B cell (primary cell): ENCODE results near the gene STAT1. TPM values are rescaled to one million over a fixed set of nuclear protein-coding genes. Genes with fewer than 3 reads are reported as not detected.

Experiments
- ATAC-seq: fragments of 200-7000 bp; cut with Tn5 transposase; one replicate; pipeline ENCODE4 v1.10.0; 2021; ENCODE audit warnings: low read depth, mild to moderate bottlenecking, moderate number of reproducible peaks, moderate library complexity
- CTCF ChIA-PET: fragments of 350-600 bp; sonication (Branson Sonifier 250); formaldehyde crosslinking; loops from one replicate; lab custom pipeline; 2021; ENCODE audit warnings: antibody characterized with exemption, inconsistent platforms; lab: Charles Lee
- POLR2A ChIA-PET: fragments of 350-600 bp; sonication (Branson Sonifier 250); formaldehyde crosslinking; loops from one replicate; lab custom pipeline; 2021; ENCODE audit warnings: antibody characterized with exemption; lab: Charles Lee
- DNase-seq: peaks from one replicate; pipeline ENCODE4 v3.0.0; 2013
- H2AFZ ChIP-seq: 2 replicates; pipeline ENCODE4 v1.6.1; 2012; ENCODE audit warnings: mild to moderate bottlenecking, low read depth, low read length; ENCODE audit not compliant: insufficient read depth, poor library complexity, severe bottlenecking
- H3K27ac ChIP-seq, 2 donors: 1 replicate in 1 of 2; 2 replicates in 1 of 2; pipeline ENCODE4 v1.5.1; 2012 to 2013; ENCODE audit warnings: low read length in 2 of 2, mild to moderate bottlenecking in 2 of 2, moderate library complexity in 1 of 2
- H3K27me3 ChIP-seq, 4 experiments: fragments of 200-600 bp in 1 of 4; sonication (generic) in 1 of 4; replicated peaks in 1 of 4; 1 replicate in 2 of 4; 2 replicates in 2 of 4; pipeline versions ENCODE4 v1.6.1 to v1.7.0; 2013 to 2016; ENCODE audit warnings: low read length in 3 of 4, mild to moderate bottlenecking in 2 of 4, mixed read lengths in 1 of 4, moderate library complexity in 1 of 4; ENCODE audit not compliant: insufficient read depth in 4 of 4, control insufficient read depth in 3 of 4; ENCODE audit errors: control extremely low read depth in 1 of 4
- H3K36me3 ChIP-seq, 2 experiments: replicated peaks in 1 of 2; 1 replicate in 1 of 2; 2 replicates in 1 of 2; pipeline versions ENCODE4 v1.6.1 to v1.7.1; 2013; ENCODE audit warnings: low read length in 1 of 2; ENCODE audit not compliant: insufficient read depth in 2 of 2, control insufficient read depth in 1 of 2; ENCODE audit errors: control extremely low read depth in 1 of 2, extremely low read depth in 1 of 2
- H3K4me1 ChIP-seq, 2 donors: fragments of 200-600 bp in 1 of 2; sonication (generic) in 1 of 2; 1 replicate in 1 of 2; 2 replicates in 1 of 2; pipeline versions ENCODE4 v1.5.1 to v1.6.1; 2013 to 2017; ENCODE audit warnings: low read length in 2 of 2; ENCODE audit not compliant: control insufficient read depth in 2 of 2, insufficient read depth in 2 of 2
- H3K4me2 ChIP-seq: replicated peaks from 2 replicates; pipeline ENCODE3; 2012; ENCODE audit warnings: mild to moderate bottlenecking, low read depth, low read length; ENCODE audit not compliant: poor library complexity, severe bottlenecking
- H3K4me3 ChIP-seq, 5 experiments: fragments of 200-600 bp in 1 of 5; sonication (generic) in 1 of 5; 1 replicate in 3 of 5; 2 replicates in 2 of 5; pipeline versions ENCODE4 v1.5.1 to v1.7.0; 2011 to 2016; ENCODE audit warnings: low read length in 4 of 5, mild to moderate bottlenecking in 4 of 5, low read depth in 2 of 5, control low read depth in 1 of 5, moderate library complexity in 1 of 5; ENCODE audit not compliant: insufficient read depth in 1 of 5; ENCODE audit errors: control extremely low read depth in 1 of 5, extremely low read depth in 1 of 5
- H3K79me2 ChIP-seq: fragments of 200-600 bp; sonication (generic); one replicate; pipeline ENCODE4 v1.6.0; 2016; ENCODE audit warnings: low read length; ENCODE audit not compliant: control insufficient read depth, insufficient read depth
- H3K9ac ChIP-seq: fragments of 200-600 bp; sonication (generic); 2 replicates; pipeline ENCODE4 v1.6.1; 2017; ENCODE audit warnings: mild to moderate bottlenecking, low read length, moderate library complexity
- H3K9me3 ChIP-seq, 3 donors: one replicate each; pipeline versions ENCODE4 v1.6.1 to v1.7.1; 2013; ENCODE audit warnings: low read length in 2 of 3; ENCODE audit not compliant: control insufficient read depth in 2 of 3, insufficient read depth in 1 of 3; ENCODE audit errors: control extremely low read depth in 1 of 3
- H4K20me1 ChIP-seq: 2 replicates; pipeline ENCODE4 v1.6.0; 2012; ENCODE audit warnings: mild to moderate bottlenecking, low read length; ENCODE audit not compliant: insufficient read depth, control insufficient read depth, poor library complexity, severe bottlenecking
- H3K27ac Mint-ChIP-seq: one replicate; pipeline ENCODE4 v1.8.0; 2021; ENCODE audit warnings: mixed read lengths
- H3K27me3 Mint-ChIP-seq: one replicate; pipeline ENCODE4 v1.8.0; 2021; ENCODE audit warnings: mixed read lengths
- H3K4me1 Mint-ChIP-seq: one replicate; pipeline ENCODE4 v1.8.0; 2021; ENCODE audit warnings: mixed read lengths
- H3K4me3 Mint-ChIP-seq: one replicate; pipeline ENCODE4 v1.8.0; 2021; ENCODE audit warnings: mixed read lengths
- H3K9me3 Mint-ChIP-seq: one replicate; pipeline ENCODE4 v1.8.0; 2022; ENCODE audit warnings: mixed read lengths; ENCODE audit not compliant: insufficient read depth
- CTCF ChIP-seq: fragments of 200-600 bp; IDR thresholded peaks from one replicate; pipeline ENCODE4 v1.8.0; 2022; ENCODE audit warnings: antibody characterized with exemption, mild to moderate bottlenecking
- EZH2 ChIP-seq: IDR thresholded peaks from 2 replicates; pipeline ENCODE4 v1.6.1; 2012; ENCODE audit warnings: borderline replicate concordance, low read depth, mild to moderate bottlenecking, moderate library complexity, low read length; ENCODE audit not compliant: insufficient read depth, poor library complexity, severe bottlenecking
- WGBS: methylation state at CpG from one replicate; pipeline ENCODE4 v1.1.5; 2013; ENCODE audit warnings: missing lambda C conversion rate; ENCODE audit not compliant: insufficient coverage; 5-methylcytosine and 5-hydroxymethylcytosine counted together
- intact Hi-C: fragments of 100-400 bp; cut with micrococcal nuclease; formaldehyde crosslinking; loops from one replicate; pipeline ENCODE4 v1.10.0; 2022
- polyA plus RNA-seq: library from polyadenylated mRNA; depleted of rRNA; stranded (reverse); fragments of >200 nt; gene quantifications from 2 replicates; pipeline ENCODE4 v1.2.3, GENCODE V29; 2012
- total RNA-seq, 2 donors: library from RNA; stranded (reverse); fragments of 120-200 nt in 1 of 2; gene quantifications; 1 replicate in 1 of 2; 2 replicates in 1 of 2; pipeline versions ENCODE4 v1.2.3 to v1.2.4, GENCODE V29; 2013 to 2022

STAT1 gene
- total and polyA plus RNA-seq, 2 donors (not counting 1 experiment from before 2014, with no cell fraction given) = 20.5 to 50.9 TPM

DNA sequence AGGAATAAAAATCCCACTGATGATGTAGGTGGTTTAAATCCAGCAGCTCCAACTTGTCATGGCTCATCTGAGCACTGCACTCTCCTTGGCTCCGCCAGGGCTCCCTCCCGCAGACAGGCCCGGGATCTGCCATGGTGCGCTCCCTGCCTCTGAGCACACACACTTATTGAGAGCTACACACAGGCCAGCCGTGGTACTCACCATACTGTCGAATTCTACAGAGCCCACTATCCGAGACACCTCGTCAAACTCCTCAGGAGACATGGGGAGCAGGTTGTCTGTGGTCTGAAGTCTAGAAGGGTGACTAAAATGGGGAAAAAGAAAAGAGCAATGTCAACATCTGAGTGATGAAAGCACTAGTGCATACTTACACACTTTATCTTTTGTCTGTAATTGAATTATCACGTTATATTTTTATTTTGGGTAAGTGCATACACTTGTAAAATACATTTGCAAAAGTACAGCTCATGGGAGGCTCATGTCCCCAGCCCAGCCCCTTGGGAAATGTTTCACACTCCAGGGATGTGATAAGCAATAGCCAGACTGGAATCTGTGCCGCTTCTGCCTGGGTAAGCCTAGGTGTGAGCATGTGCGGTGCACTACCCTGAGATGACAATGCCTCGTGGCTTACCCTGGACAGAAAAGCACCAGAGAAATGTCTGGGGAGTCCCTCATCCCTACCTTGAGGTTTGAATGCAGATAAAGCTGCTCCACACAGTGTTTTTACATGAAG lies 39.2 kb downstream of the STAT1 start:
- Mint-ChIP-seq H3K9me3 (no peaks in the 10 kb centered on the region), H3K4me3 (no peak overlapping the region), H3K4me1 (peaks cover 2% of the 10 kb centered on the region), H3K27ac (peak overlapping the region; percentile 57), H3K27me3 (no peaks in the 10 kb centered on the region)
- Histone ChIP-seq H3K27ac (no peak overlapping the region), H2AFZ (no peak overlapping the region), H3K27me3 (no peaks in the 10 kb centered on the region), H3K4me1 (peaks cover under 1 to 2% of the 10 kb centered on the region in 2 donors), H4K20me1 (no peaks in the 10 kb centered on the region), H3K9me3 (no peaks in the 10 kb centered on the region), H3K36me3 (peaks cover 16 to 99% of the 10 kb centered on the region in 2 experiments), H3K9ac (no peak overlapping the region), H3K79me2 (no peaks in the 10 kb centered on the region), H3K4me2 (no peak overlapping the region), H3K4me3 (no peak overlapping the region)
- TF ChIP-seq EZH2 = no peak
- no peak for TF ChIP-seq CTCF
- intact Hi-C loops = loop anchor here (5.0 kb wide), 1 partner anchor 37 kb away; no protein-coding TSS in a partner anchor
- 97% methylated on average over 6 of the region's 12 CpGs for WGBS
- no peak for ATAC-seq
- DNase-seq = no peak
- ChIA-PET POLR2A (no interaction called here), CTCF (interaction anchor here (0.6 to 1.3 kb wide), 2 partner anchors 10 to 11 kb away, joined by 3 read pairs; no protein-coding TSS in a partner anchor)
